ENCODE results near the gene IL4I1.

Gene IL4I1

DNA sequence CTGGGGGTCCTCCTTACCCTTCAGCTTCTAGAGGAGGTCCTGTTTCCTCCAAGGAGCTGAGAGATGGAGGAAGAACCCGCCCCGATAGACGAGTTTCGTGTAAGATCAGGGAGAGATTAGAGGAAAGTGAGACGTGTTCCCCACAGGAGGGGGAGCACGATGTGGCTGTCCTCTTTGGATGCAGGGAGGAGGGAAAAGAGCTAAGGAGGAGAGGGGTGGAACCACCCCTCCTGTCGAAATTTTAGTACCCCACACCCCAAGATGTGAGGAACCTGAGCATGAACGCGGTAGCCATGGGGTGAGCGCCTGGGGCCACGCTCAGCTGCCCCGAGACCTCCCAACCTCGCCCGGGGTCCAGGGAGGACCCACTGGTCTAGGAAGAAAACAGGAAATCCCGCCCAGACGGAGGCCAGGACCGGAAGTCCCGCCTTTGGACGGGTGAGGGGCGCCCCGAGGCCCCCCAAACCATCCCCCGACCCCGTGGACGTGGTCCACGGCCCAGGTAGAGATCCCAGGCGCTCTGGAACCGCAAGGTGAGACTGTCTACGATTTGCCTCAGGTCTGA, 20.7 kb downstream of the IL4I1 start:
- TF ChIP-seq EZH2phosphoT487 (IDR thresholded peaks at IDR 0.05; ENCODE audit: low read length) (no peak), EZH2 (optimal IDR thresholded peaks at IDR 0.05; ENCODE audit: low read depth, low read length) (no peak), CTCF (IDR thresholded peaks at IDR 0.05; ENCODE audit: low read length) (no peak)
- Histone ChIP-seq H3F3A (ENCODE audit: insufficient read depth, low read length) (peaks cover 6% of the 10 kb centered on the region; the same call in 1 of the 2 replicates), H3K27ac (ENCODE audit: low read length) (peak overlapping the region; percentile 95), H3K4me3 (ENCODE audit: low read length) (peak overlapping the region; percentile 99), H4K20me1 (ENCODE audit: insufficient read depth, low read length) (no peaks in the 10 kb centered on the region), H3K9me2 (replicated peaks; ENCODE audit: insufficient read depth, low read length) (no peaks in the 10 kb centered on the region), H2AFZ (ENCODE audit: low read length) (peak overlapping the region; percentile 54; the same call in 1 of the 2 replicates), H3K9ac (ENCODE audit: low read length) (peak overlapping the region; percentile 97), H3K36me3 (replicated peaks; ENCODE audit: insufficient read depth, low read length) (no peaks in the 10 kb centered on the region), H3K27me3 (replicated peaks; ENCODE audit: insufficient read depth, low read length) (no peaks in the 10 kb centered on the region), H3K4me1 (ENCODE audit: low read length) (peaks cover 6% of the 10 kb centered on the region; the same call in 1 of the 2 replicates), H3K4me2 (ENCODE audit: low read depth, low read length) (peak overlapping the region; percentile 95), H3K79me2 (ENCODE audit: low read length) (peaks cover 56% of the 10 kb centered on the region), H3K9me3 (replicated peaks; ENCODE audit: insufficient read depth, low read length) (no peaks in the 10 kb centered on the region)
- DNase-seq: peak; percentile 52

- Histone ChIP-seq H3K27ac (ENCODE audit: low read length) (no peak overlapping the region; the same call in 1 of the 2 replicates), H3K36me3 (replicated peaks; ENCODE audit: insufficient read depth, low read length) (no peaks in the 10 kb centered on the region), H3K27me3 (replicated peaks; ENCODE audit: insufficient read depth, low read length) (no peaks in the 10 kb centered on the region), H3K79me2 (ENCODE audit: low read length) (peaks cover 60% of the 10 kb centered on the region), H2AFZ (ENCODE audit: low read length) (no peak overlapping the region), H3K9me2 (replicated peaks; ENCODE audit: insufficient read depth, low read length) (no peaks in the 10 kb centered on the region), H3K9ac (ENCODE audit: low read length) (peak overlapping the region; percentile 97; the same call in 1 of the 2 replicates), H4K20me1 (ENCODE audit: insufficient read depth, low read length) (no peaks in the 10 kb centered on the region), H3K9me3 (replicated peaks; ENCODE audit: insufficient read depth, low read length) (no peaks in the 10 kb centered on the region), H3K4me2 (ENCODE audit: low read depth, low read length) (peak overlapping the region; percentile 95), H3K4me1 (ENCODE audit: low read length) (peaks cover 14% of the 10 kb centered on the region), H3F3A (ENCODE audit: insufficient read depth, low read length) (peaks cover 10% of the 10 kb centered on the region; the same call in 1 of the 2 replicates), H3K4me3 (ENCODE audit: low read length) (peak overlapping the region; percentile 99)
- no peak for DNase-seq
- TF ChIP-seq CTCF (IDR thresholded peaks at IDR 0.05; ENCODE audit: low read length): no peak
- TF ChIP-seq EZH2 (optimal IDR thresholded peaks at IDR 0.05; ENCODE audit: low read depth, low read length): no peak
- TF ChIP-seq EZH2phosphoT487 (IDR thresholded peaks at IDR 0.05; ENCODE audit: low read length): no peak
Observed at GRCh38 chr19:49875177-49875576, 21.5 kb downstream of the IL4I1 start.

GRCh38 chr19:49874503-49875157, 22.1 kb downstream of the IL4I1 start:
- Histone ChIP-seq H3K27ac (ENCODE audit: low read length) (no peak overlapping the region), H3K4me3 (ENCODE audit: low read length) (no peak overlapping the region), H3K4me2 (ENCODE audit: low read depth, low read length) (0 out of 2 replicates have a peak overlapping the region, but pooled peaks have one; percentile 95), H3F3A (ENCODE audit: insufficient read depth, low read length) (peaks cover 12% of the 10 kb centered on the region; the same call in 1 of the 2 replicates), H4K20me1 (ENCODE audit: insufficient read depth, low read length) (no peaks in the 10 kb centered on the region), H3K36me3 (replicated peaks; ENCODE audit: insufficient read depth, low read length) (no peaks in the 10 kb centered on the region), H3K27me3 (replicated peaks; ENCODE audit: insufficient read depth, low read length) (no peaks in the 10 kb centered on the region), H3K9me2 (replicated peaks; ENCODE audit: insufficient read depth, low read length) (no peaks in the 10 kb centered on the region), H3K9ac (ENCODE audit: low read length) (no peak overlapping the region; the same call in 1 of the 2 replicates), H3K4me1 (ENCODE audit: low read length) (peaks cover 16% of the 10 kb centered on the region), H2AFZ (ENCODE audit: low read length) (no peak overlapping the region), H3K79me2 (ENCODE audit: low read length) (peaks cover 60% of the 10 kb centered on the region), H3K9me3 (replicated peaks; ENCODE audit: insufficient read depth, low read length) (no peaks in the 10 kb centered on the region)
- TF ChIP-seq EZH2phosphoT487 (IDR thresholded peaks at IDR 0.05; ENCODE audit: low read length) (no peak), EZH2 (optimal IDR thresholded peaks at IDR 0.05; ENCODE audit: low read depth, low read length) (no peak)
- DNase-seq: no peak
